ENCODE measurements around the gene CNTNAP3B.
"Not testable (repeated sequence)": the region's sequence is repeated elsewhere in the genome, so short reads cannot be mapped to it uniquely, and the experiment has no call there.

Gene CNTNAP3B

GRCh38 chr9:42129073-42129729 is at the start of gene CNTNAP3B:
CNTNAP3B (minus strand) TSS chr9:42129426; CDS start chr9:42129094, 332 bp downstream.
- not testable (repeated sequence) for DNase-seq (ENCODE audit: low spot score)

DNA sequence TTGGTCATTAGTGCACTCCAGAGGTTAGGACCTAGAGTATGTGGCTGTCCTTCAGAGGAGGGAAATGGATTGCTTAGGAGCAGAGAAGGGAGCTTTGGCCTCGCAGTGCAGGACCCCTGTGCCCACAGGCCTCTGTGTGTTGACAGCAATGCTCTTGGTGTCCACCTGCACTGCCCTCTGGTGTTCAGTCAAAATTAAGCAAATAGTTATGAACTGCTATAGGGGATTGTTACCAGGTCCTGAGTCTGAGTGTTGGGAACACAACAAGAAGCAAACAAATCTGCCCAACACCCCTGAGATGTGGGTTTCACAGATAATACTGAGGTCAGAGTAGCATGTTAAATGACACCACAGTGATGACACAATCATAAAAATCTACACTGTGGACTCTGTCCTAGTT is 31.1 kb upstream of the CNTNAP3B start:
- not testable (repeated sequence) for DNase-seq (ENCODE audit: low spot score)

- DNase-seq (ENCODE audit: low spot score): not testable (repeated sequence)
Measured at GRCh38 chr9:42127056-42127841, 2.0 kb downstream of the CNTNAP3B start.

GRCh38 chr9:42121007-42121406 is 8.2 kb downstream of the CNTNAP3B start:
- DNase-seq (ENCODE audit: low spot score): not testable (repeated sequence)

DNA sequence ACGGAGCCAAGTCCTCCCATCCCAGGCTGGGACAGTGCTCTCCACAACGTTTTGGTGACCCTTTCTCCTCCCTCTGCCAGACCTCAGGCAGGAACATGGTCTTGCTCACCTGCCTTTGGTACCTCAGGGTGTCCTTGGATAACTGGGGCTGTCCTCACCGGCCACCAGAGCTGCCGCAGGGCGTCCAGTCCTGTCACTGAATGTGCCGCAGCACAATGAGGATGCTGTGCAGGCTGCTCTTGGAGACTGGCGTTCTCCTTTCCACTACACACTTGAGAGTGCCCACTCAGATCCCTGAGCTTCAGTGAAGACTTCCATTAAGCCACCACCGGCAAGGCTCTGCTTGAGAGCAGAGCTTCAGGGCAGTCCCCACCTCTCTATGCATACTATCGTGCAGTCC is 33.3 kb downstream of the CNTNAP3B start:
- not testable (repeated sequence) for DNase-seq (ENCODE audit: low spot score)

DNA sequence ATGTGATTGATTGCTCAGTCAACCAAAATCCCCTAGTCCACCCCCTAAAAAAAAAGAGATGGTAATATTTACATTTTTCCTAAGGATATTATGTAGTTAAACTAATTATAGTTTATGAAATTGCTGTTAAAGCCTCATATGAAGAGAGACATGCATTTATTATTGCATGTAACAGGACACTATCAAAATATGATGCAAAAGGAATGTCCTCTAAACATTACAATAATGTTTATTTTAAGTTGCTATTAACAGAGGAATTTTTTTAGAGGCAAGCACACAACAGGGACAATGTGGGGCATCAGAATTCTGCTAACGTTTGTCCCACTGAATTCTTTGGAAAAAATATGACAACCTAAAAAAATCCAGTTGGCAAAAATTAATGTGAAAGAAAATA is 44.7 kb downstream of the CNTNAP3B start:
- not testable (repeated sequence) for DNase-seq (ENCODE audit: low spot score)

DNA sequence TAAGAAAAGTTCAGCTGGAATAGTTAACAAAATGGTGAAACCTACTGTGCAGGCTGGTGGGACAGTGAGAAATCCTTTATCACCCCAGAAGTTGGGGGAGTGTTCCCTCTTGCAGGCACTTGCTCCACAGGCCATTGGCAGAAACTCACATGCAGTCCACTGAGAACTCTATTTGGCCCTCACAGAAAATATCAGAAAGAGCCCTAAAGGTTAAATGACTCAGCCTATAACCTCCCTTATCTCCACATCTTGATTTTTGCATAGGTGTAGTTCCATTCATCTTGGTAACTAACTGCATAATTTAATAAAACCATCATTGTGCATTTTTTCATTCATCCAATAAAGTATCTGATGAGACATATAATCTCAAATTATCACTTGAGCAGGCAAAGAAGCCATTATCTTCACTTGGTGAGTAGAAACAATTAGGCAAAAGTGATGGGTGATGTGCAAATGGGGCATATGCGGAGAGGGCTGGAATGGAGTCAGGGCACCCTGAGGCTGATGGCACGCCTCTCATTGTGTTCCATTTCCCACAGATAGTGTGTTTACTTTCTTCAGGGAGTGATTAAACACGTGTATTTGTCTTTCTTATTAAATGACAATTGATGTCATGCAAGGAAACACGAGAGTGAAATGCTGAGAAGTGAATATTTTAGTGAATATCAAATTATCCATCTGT is 45.2 kb downstream of the CNTNAP3B start:
- DNase-seq (ENCODE audit: low spot score): not testable (repeated sequence)

DNA sequence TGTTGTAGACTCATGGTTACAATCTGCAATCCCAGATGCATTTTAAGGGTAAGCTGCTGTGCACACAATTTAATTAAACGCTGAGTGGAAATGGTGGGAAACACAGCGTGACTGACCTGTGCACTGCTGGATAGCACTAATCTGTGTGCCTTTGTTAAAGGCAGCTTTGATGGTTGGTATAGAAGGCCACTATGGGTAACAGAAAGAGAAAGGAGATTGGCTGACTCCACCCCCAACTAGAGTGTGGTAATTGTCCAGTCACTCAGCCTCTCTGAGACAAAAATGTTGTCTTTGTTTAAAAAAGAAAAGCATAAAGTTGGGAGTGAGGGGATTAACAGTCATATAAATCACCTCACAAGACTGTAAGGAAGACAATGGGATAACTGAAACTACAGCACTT is 48.9 kb downstream of the CNTNAP3B start:
- DNase-seq (ENCODE audit: low spot score): not testable (repeated sequence)

GRCh38 chr9:42074868-42075267 is 54.4 kb downstream of the CNTNAP3B start:
- not testable (repeated sequence) for DNase-seq (ENCODE audit: low spot score)

- not testable (repeated sequence) for DNase-seq (ENCODE audit: low spot score)
Measured at GRCh38 chr9:42071026-42071425, 58.2 kb downstream of the CNTNAP3B start.

GRCh38 chr9:42070035-42070799 is 59.0 kb downstream of the CNTNAP3B start:
- DNase-seq (ENCODE audit: low spot score): not testable (repeated sequence)

GRCh38 chr9:42053874-42054273 is 75.4 kb downstream of the CNTNAP3B start:
- DNase-seq (ENCODE audit: low spot score): not testable (repeated sequence)

GRCh38 chr9:42050701-42051100 is 78.5 kb downstream of the CNTNAP3B start:
- not testable (repeated sequence) for DNase-seq (ENCODE audit: low spot score)

DNA sequence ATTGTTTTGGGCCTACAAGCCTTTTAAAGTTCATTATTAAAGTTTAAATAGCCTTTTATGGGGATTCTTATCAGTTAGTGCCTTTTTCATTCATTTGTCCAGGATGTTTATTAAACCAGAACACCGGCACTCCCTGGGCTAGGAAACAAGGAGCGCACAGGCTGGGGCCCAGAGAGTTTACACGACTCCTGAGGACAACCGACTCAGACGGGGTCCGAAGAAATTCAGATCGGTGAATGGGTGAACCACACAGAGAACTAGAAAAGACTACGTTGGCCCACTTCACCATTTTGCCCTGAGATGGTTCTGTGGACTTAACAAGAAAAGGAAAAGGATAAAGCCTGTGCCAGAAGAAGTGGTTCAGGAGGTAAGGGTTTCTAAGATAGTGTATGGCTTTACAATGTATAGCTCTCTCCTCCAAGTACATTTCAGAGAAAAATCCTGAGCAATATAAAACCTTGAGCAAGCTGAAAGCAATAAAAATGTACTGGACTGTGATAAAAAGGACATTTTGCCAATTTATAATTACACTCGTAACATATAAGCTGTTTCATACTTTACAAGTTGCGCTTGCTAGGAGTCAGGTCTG is 84.7 kb downstream of the CNTNAP3B start:
- not testable (repeated sequence) for DNase-seq (ENCODE audit: low spot score)

GRCh38 chr9:42033541-42033940 is 95.7 kb downstream of the CNTNAP3B start:
- DNase-seq (ENCODE audit: low spot score): not testable (repeated sequence)

- DNase-seq (ENCODE audit: low spot score): not testable (repeated sequence)
Measured at GRCh38 chr9:42020639-42021038, 108.6 kb downstream of the CNTNAP3B start.

- DNase-seq (ENCODE audit: low spot score): not testable (repeated sequence)
Measured at GRCh38 chr9:42018220-42018922, 110.9 kb downstream of the CNTNAP3B start.

GRCh38 chr9:42014317-42014716 is 114.9 kb downstream of the CNTNAP3B start:
- not testable (repeated sequence) for DNase-seq (ENCODE audit: low spot score)

DNA sequence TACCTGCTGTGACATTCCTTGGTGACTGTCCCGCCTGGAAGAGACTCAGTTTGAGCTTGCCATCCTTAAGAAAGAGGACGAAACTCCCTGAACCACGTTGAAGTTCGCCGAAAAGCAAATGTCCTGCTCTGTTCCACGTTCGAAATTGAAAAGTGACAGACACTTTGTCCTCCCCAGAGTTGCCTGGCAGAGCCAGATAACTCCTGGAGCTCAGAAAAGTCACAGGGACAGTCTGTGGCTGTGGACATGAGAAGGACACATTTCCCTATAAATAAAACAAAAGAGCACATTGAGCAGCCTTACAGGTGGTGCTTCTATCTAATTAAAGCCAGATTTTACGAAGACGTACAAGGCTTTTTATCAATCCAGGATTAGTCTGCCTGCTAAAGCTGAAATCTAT is 137.6 kb downstream of the CNTNAP3B start:
- not testable (repeated sequence) for DNase-seq (ENCODE audit: low spot score)

GRCh38 chr9:41980271-41980670 is 149.0 kb downstream of the CNTNAP3B start:
- DNase-seq (ENCODE audit: low spot score): not testable (repeated sequence)

Measured in AG08395 (cell line).